ENCODE data around the gene EME1.
A peak's percentile ranks its signal among the peaks of the same experiment; 100 is the strongest.

DNA sequence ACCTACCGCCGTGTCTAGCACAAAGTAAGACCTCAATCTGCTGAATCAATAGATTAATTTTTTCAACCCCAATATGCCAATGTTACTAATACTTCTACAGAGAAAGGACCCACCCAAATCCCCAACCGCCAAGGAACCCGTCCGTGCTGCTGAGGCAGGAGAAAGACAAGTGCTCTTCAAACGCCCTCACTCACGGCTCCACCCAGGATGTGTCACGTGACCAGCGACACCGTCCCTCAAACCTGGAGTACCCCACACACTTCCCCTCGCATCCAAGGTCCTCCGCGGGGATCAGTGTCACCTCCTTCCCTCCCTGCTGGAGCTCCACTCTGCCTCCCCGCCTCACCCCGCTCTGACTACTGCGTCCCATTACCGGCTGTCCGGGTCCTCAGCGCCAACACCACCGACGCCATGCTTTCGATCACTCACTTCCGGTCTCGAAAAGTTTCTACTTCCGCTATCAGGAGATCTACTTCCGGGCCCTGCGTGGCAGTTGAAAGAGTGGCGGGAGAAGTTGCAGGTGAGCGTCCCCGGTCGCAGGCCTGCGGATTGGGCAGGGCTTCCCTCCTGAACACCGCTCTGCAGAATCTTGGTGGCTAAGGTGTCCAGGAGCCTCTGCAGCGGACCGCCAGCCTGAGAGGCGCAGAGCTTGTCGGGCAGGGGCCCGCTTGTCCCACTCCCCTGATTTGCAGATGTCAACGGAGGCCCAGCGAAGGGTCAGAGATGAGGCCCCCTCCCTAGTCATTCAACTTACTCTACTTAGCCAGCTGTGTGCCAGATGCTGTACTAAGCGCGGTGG lies at the start of gene EME1, which contains the start of gene MRPL27:
- TF ChIP-seq, protein P1, sequence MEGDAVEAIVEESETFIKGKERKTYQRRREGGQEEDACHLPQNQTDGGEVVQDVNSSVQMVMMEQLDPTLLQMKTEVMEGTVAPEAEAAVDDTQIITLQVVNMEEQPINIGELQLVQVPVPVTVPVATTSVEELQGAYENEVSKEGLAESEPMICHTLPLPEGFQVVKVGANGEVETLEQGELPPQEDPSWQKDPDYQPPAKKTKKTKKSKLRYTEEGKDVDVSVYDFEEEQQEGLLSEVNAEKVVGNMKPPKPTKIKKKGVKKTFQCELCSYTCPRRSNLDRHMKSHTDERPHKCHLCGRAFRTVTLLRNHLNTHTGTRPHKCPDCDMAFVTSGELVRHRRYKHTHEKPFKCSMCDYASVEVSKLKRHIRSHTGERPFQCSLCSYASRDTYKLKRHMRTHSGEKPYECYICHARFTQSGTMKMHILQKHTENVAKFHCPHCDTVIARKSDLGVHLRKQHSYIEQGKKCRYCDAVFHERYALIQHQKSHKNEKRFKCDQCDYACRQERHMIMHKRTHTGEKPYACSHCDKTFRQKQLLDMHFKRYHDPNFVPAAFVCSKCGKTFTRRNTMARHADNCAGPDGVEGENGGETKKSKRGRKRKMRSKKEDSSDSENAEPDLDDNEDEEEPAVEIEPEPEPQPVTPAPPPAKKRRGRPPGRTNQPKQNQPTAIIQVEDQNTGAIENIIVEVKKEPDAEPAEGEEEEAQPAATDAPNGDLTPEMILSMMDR (IDR thresholded peaks at IDR 0.05): peak in 1 of 6 experiments; percentile 2
- peak; percentile 25 to 57 for TF ChIP-seq POLR2A (IDR thresholded peaks at IDR 0.05)
